Measurements from ENCODE around the gene TMEM87B. TPM values are rescaled to one million over a fixed set of nuclear protein-coding genes. Genes with fewer than 3 reads are reported as not detected.

Gene TMEM87B
- total RNA-seq, 2 donors from 2014 or later: 56.7 to 71.2 TPM

- Histone ChIP-seq H3K4me1 (no peaks in the 10 kb centered on the region), H3K36me3 (no peaks in the 10 kb centered on the region), H3K27me3 (no peaks in the 10 kb centered on the region), H3K9me3 (no peaks in the 10 kb centered on the region), H3K9ac (ENCODE audit: low read depth in 2 of 2, low read length in 2 of 2) (no peak overlapping the region), H3K4me3 (no peak overlapping the region), H3K27ac (no peak overlapping the region)
- DNase-seq: no peak
- no peak for TF ChIP-seq CTCF (IDR thresholded peaks at IDR 0.05)
- intact Hi-C loops (cut with DNase I): no loop called here
Measured at GRCh38 chr2:112162956-112163355, 107.9 kb downstream of the TMEM87B start.

- Histone ChIP-seq H3K27me3 (no peaks in the 10 kb centered on the region), H3K4me1 (no peaks in the 10 kb centered on the region), H3K4me3 (no peak overlapping the region), H3K27ac (no peak overlapping the region), H3K36me3 (no peaks in the 10 kb centered on the region), H3K9ac (ENCODE audit: low read depth in 2 of 2, low read length in 2 of 2) (no peak overlapping the region), H3K9me3 (no peaks in the 10 kb centered on the region)
- TF ChIP-seq CTCF (IDR thresholded peaks at IDR 0.05): no peak
- no peak for DNase-seq
- intact Hi-C loops (cut with DNase I): no loop called here
Measured at GRCh38 chr2:112163541-112163981, 108.5 kb downstream of the TMEM87B start.

GRCh38 chr2:112164876-112165275, 109.8 kb downstream of the TMEM87B start:
- no peaks in the 10 kb centered on the region for H3K36me3 ChIP-seq
- H3K27me3 ChIP-seq: no peaks in the 10 kb centered on the region
- no peaks in the 10 kb centered on the region for H3K4me1 ChIP-seq
- no peak for DNase-seq
- TF ChIP-seq CTCF (IDR thresholded peaks at IDR 0.05): no peak
- no peak overlapping the region for H3K4me3 ChIP-seq
- no peak overlapping the region for H3K9ac ChIP-seq (ENCODE audit: low read depth in 2 of 2, low read length in 2 of 2)
- H3K9me3 ChIP-seq: no peaks in the 10 kb centered on the region
- no peak overlapping the region for H3K27ac ChIP-seq
- intact Hi-C loops (cut with DNase I): no loop called here

GRCh38 chr2:112165296-112165695, 110.2 kb downstream of the TMEM87B start:
- DNase-seq: no peak
- no peak overlapping the region for H3K27ac ChIP-seq
- TF ChIP-seq CTCF (IDR thresholded peaks at IDR 0.05): no peak
- H3K9ac ChIP-seq (ENCODE audit: low read depth in 2 of 2, low read length in 2 of 2): no peak overlapping the region
- H3K4me1 ChIP-seq: no peaks in the 10 kb centered on the region
- no peaks in the 10 kb centered on the region for H3K36me3 ChIP-seq
- H3K4me3 ChIP-seq: no peak overlapping the region
- H3K9me3 ChIP-seq: no peaks in the 10 kb centered on the region
- intact Hi-C loops (cut with DNase I): no loop called here
- H3K27me3 ChIP-seq: no peaks in the 10 kb centered on the region

- H3K36me3 ChIP-seq: no peaks in the 10 kb centered on the region
- no peaks in the 10 kb centered on the region for H3K27me3 ChIP-seq
- H3K9me3 ChIP-seq: no peaks in the 10 kb centered on the region
- no peak overlapping the region for H3K27ac ChIP-seq
- DNase-seq: no peak
- no peak overlapping the region for H3K4me3 ChIP-seq
- TF ChIP-seq CTCF (IDR thresholded peaks at IDR 0.05): no peak
- no peaks in the 10 kb centered on the region for H3K4me1 ChIP-seq
- intact Hi-C loops (cut with DNase I): no loop called here
- H3K9ac ChIP-seq (ENCODE audit: low read depth in 2 of 2, low read length in 2 of 2): no peak overlapping the region
Measured at GRCh38 chr2:112166806-112167499, 111.9 kb downstream of the TMEM87B start.

Data from colonic mucosa (tissue), 4 donors.